Transverse colon (tissue), 4 donors: Measurements from ENCODE around the gene CDYL. TPM values are rescaled to one million over a fixed set of nuclear protein-coding genes. Genes with fewer than 3 reads are reported as not detected.

ENCODE experiments used
- DNase-seq: peaks from one replicate; pipeline ENCODE4 v3.0.0-alpha.2; 2019
- H3K27ac ChIP-seq, 4 donors: fragments of 200-600 bp; sonication (generic); 2 replicates each; pipeline ENCODE4 v1.5.1; 2016 to 2018; ENCODE audit warnings: inconsistent platforms in 4 of 4
- H3K27me3 ChIP-seq: fragments of 200-600 bp; sonication (generic); 2 replicates; pipeline ENCODE4 v1.5.1; 2017; ENCODE audit warnings: inconsistent platforms
- H3K36me3 ChIP-seq, 4 donors: fragments of 200-600 bp; sonication (generic); 2 replicates each; pipeline ENCODE4 v1.5.1; 2017 to 2019; ENCODE audit warnings: inconsistent platforms in 4 of 4
- H3K4me1 ChIP-seq, 4 donors: fragments of 200-600 bp; sonication (generic); 2 replicates each; pipeline ENCODE4 v1.5.1; 2017 to 2020; ENCODE audit warnings: inconsistent platforms in 4 of 4
- H3K4me3 ChIP-seq, 4 donors: fragments of 200-600 bp; sonication (generic); 1 replicate in 1 of 4; 2 replicates in 3 of 4; pipeline versions ENCODE4 v1.5.1 to v1.6.1; 2017 to 2019; ENCODE audit warnings: inconsistent platforms in 4 of 4
- H3K9me3 ChIP-seq, 2 donors: fragments of 200-600 bp; sonication (generic); 2 replicates each; pipeline ENCODE4 v1.5.1; 2017 to 2019; ENCODE audit warnings: inconsistent platforms in 2 of 2
- EP300 ChIP-seq: sonication (generic); formaldehyde crosslinking; IDR thresholded peaks from one replicate; pipeline ENCODE4 v1.6.1; 2017; ENCODE audit warnings: antibody characterized with exemption, low read depth
- POLR2A ChIP-seq: fragments of 450-650 bp; IDR thresholded peaks from one replicate; pipeline ENCODE4 v1.6.1; 2016; ENCODE audit warnings: antibody characterized with exemption, mild to moderate bottlenecking, moderate library complexity
- POLR2AphosphoS5 ChIP-seq, 3 donors: sonication (generic); formaldehyde crosslinking; IDR thresholded peaks; one replicate each; pipeline ENCODE4 v1.6.1; 2016; ENCODE audit warnings: antibody characterized with exemption in 3 of 3
- WGBS, 2 donors: methylation state at CpG; one replicate each; pipeline ENCODE4 v1.1.5; 2018; ENCODE audit warnings: low coverage in 1 of 2; 5-methylcytosine and 5-hydroxymethylcytosine counted together
- in situ Hi-C, 4 donors: fragments of 200-750 bp; cut with MboI; loops; one replicate each; pipeline versions ENCODE4 v1.15.0 to v1.15.1; 2017; ENCODE audit warnings: low sequenced_read_pairs in 3 of 4, low pct_ligation_motif_present in 1 of 4, low pct_unique_long_range_greater_than_20kb in 1 of 4
- intact Hi-C: fragments of 100-400 bp; cut with DNase I; formaldehyde crosslinking; loops from one replicate; pipeline ENCODE4 v1.15.1; 2023; ENCODE audit warnings: low total_unique reads
- total RNA-seq, 4 donors: library from RNA; depleted of rRNA; stranded (reverse); fragments of >200 nt; gene quantifications; one replicate each; pipeline ENCODE4 v1.1.0, GENCODE V29; 2016
- TF ChIP-seq, protein P1 (sequence below), 5 experiments: fragments of 200-600 bp in 3 of 5; fragments of 450-650 bp in 2 of 5; sonication (generic) in 3 of 5; IDR thresholded peaks; 1 replicate in 2 of 5; 2 replicates in 3 of 5; pipeline ENCODE4 v1.5.1; 2016 to 2017; ENCODE audit warnings: antibody characterized with exemption in 5 of 5, inconsistent platforms in 3 of 5, mild to moderate bottlenecking in 2 of 5, moderate library complexity in 1 of 5

CDYL gene
- total RNA-seq, 4 donors from 2014 or later = 23.6 to 40.8 (median 30.0) TPM

GRCh38 chr6:4751823-4752464, 24.3 kb upstream of the CDYL start:
- TF ChIP-seq, protein P1, sequence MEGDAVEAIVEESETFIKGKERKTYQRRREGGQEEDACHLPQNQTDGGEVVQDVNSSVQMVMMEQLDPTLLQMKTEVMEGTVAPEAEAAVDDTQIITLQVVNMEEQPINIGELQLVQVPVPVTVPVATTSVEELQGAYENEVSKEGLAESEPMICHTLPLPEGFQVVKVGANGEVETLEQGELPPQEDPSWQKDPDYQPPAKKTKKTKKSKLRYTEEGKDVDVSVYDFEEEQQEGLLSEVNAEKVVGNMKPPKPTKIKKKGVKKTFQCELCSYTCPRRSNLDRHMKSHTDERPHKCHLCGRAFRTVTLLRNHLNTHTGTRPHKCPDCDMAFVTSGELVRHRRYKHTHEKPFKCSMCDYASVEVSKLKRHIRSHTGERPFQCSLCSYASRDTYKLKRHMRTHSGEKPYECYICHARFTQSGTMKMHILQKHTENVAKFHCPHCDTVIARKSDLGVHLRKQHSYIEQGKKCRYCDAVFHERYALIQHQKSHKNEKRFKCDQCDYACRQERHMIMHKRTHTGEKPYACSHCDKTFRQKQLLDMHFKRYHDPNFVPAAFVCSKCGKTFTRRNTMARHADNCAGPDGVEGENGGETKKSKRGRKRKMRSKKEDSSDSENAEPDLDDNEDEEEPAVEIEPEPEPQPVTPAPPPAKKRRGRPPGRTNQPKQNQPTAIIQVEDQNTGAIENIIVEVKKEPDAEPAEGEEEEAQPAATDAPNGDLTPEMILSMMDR (IDR thresholded peaks at IDR 0.05) = no peak
- no peak for TF ChIP-seq POLR2AphosphoS5 (IDR thresholded peaks at IDR 0.05)
- no peak for TF ChIP-seq POLR2A
- no peak for TF ChIP-seq EP300
- in situ Hi-C loops (no loop called here), intact Hi-C loops (no loop called here)
- Histone ChIP-seq H3K36me3 (no peaks in the 10 kb centered on the region), H3K27me3 (no peaks in the 10 kb centered on the region), H3K4me3 (no peak overlapping the region), H3K9me3 (no peaks in the 10 kb centered on the region), H3K27ac (no peak overlapping the region), H3K4me1 (no peaks in the 10 kb centered on the region)
- no peak for DNase-seq
- 73 to 78% methylated on average over 4 to 7 of the region's 7 CpGs for WGBS, 2 donors

DNA sequence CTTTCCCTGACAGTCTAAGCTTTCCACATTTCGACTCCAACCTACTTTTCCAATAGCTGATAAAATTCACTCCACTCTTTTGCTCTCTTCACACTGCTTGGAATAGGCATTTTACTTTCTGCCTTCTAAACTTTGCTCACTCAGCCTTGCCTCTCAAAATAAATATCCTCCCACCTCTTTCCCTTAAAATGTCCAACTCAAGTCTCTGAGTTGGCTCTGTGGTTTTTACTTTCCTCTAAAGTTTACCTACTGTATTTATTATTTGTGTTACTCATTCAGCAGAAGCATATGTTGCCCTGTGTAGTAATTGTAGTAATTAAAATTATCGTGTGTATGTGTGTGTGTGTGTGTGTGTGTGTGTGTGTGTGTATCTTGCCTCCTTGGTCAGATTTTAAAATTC, 20.0 kb upstream of the CDYL start:
- TF ChIP-seq POLR2AphosphoS5 (IDR thresholded peaks at IDR 0.05) = no peak
- TF ChIP-seq, protein P1 (IDR thresholded peaks at IDR 0.05) = no peak
- TF ChIP-seq EP300 = no peak
- TF ChIP-seq POLR2A = no peak
- in situ Hi-C loops (no loop called here), intact Hi-C loops (no loop called here)
- no peaks in the 10 kb centered on the region for H3K9me3 ChIP-seq
- DNase-seq = no peak
- no peaks in the 10 kb centered on the region for H3K27me3 ChIP-seq
- H3K27ac ChIP-seq = no peak overlapping the region
- no peak overlapping the region for H3K4me3 ChIP-seq
- no peaks in the 10 kb centered on the region for H3K36me3 ChIP-seq
- 56 to 68% methylated on average over 1 to 2 of the region's 2 CpGs for WGBS, 2 donors
- H3K4me1 ChIP-seq = no peaks in the 10 kb centered on the region

DNA sequence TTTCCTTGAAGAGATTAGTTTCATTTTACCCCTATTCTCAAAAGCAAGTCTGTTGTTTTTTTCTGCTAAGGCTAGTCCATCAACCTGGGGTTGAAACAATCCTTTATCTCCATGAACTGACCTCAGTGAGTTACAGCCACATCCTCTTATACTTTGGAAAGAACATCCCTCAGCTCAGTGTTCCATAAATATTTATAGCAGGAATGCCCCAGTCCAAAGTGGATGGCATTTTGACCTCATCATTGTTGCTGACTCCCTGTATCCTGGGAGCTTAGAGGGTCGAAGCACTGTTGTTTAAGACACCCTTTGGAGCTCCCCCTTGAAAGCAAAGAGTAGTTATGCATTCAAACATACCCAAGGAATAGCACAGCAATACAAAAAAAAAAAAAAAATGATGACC, 16.2 kb upstream of the CDYL start:
- Histone ChIP-seq H3K36me3 (no peaks in the 10 kb centered on the region), H3K27ac (no peak overlapping the region), H3K4me1 (no peaks in the 10 kb centered on the region), H3K4me3 (no peak overlapping the region), H3K27me3 (no peaks in the 10 kb centered on the region), H3K9me3 (peaks cover 8 to 16% of the 10 kb centered on the region in 2 donors)
- WGBS, 2 donors = 55% methylated on average over 1 of the region's 1 CpG; no CpG with 5 or more reads in 1 of the 2 donors
- TF ChIP-seq POLR2A (no peak), EP300 (no peak), POLR2AphosphoS5 (IDR thresholded peaks at IDR 0.05) (no peak)
- TF ChIP-seq, protein P1 (IDR thresholded peaks at IDR 0.05) = no peak
- in situ Hi-C loops = no loop called here
- intact Hi-C loops = loop anchor here (2.0 kb wide), 1 partner anchor 71 kb away; no protein-coding TSS in a partner anchor
- DNase-seq = no peak

GRCh38 chr6:4760773-4761172, 15.4 kb upstream of the CDYL start:
- Histone ChIP-seq H3K27me3 (no peaks in the 10 kb centered on the region), H3K9me3 (peaks cover 8 to 16% of the 10 kb centered on the region in 2 donors), H3K4me1 (no peaks in the 10 kb centered on the region), H3K4me3 (no peak overlapping the region), H3K27ac (no peak overlapping the region), H3K36me3 (no peaks in the 10 kb centered on the region)
- in situ Hi-C loops = no loop called here
- DNase-seq = no peak
- TF ChIP-seq POLR2A = no peak
- no peak for TF ChIP-seq EP300
- TF ChIP-seq, protein P1 (IDR thresholded peaks at IDR 0.05) = no peak
- no peak for TF ChIP-seq POLR2AphosphoS5 (IDR thresholded peaks at IDR 0.05)
- intact Hi-C loops = no loop called here
- 85 to 86% methylated on average over 3 of the region's 3 CpGs for WGBS, 2 donors
